ENCODE results near the gene PPARG. TPM values are rescaled to one million over a fixed set of nuclear protein-coding genes. Genes with fewer than 3 reads are reported as not detected.

Gene PPARG
- total and polyA plus RNA-seq, 7 donors: 9.7 to 111 (median 17.8) TPM

DNA sequence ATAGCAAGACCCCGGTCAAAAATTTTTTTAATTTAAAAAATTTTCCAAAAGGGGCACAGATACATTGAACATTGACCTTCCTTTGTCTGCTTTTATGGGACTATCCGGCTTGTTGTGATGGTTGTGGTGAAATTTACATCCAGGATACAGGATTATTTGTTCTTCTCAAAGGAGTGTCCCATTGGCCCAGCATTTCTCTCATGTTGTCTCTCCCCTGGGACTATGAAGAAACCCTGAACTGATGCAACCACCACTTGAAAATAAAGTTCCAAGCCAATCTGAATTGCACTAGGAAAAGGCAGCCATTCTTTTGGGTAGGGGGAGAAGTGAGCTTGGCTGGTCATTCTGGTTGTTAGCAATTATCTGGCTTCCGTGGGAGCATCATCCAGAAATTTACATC lies 58.4 kb downstream of the PPARG start:
- Histone ChIP-seq H3K27me3 (no peaks in the 10 kb centered on the region), H3K4me1 (no peaks in the 10 kb centered on the region), H3K9me3 (no peaks in the 10 kb centered on the region), H3K27ac (no peak overlapping the region), H3K36me3 (no peaks in the 10 kb centered on the region), H3K4me3 (no peak overlapping the region)
- WGBS, 2 donors: 83 to 95% methylated on average over 3 of the region's 3 CpGs
- intact Hi-C loops (cut with DNase I): no loop called here
- TF ChIP-seq, protein P1, sequence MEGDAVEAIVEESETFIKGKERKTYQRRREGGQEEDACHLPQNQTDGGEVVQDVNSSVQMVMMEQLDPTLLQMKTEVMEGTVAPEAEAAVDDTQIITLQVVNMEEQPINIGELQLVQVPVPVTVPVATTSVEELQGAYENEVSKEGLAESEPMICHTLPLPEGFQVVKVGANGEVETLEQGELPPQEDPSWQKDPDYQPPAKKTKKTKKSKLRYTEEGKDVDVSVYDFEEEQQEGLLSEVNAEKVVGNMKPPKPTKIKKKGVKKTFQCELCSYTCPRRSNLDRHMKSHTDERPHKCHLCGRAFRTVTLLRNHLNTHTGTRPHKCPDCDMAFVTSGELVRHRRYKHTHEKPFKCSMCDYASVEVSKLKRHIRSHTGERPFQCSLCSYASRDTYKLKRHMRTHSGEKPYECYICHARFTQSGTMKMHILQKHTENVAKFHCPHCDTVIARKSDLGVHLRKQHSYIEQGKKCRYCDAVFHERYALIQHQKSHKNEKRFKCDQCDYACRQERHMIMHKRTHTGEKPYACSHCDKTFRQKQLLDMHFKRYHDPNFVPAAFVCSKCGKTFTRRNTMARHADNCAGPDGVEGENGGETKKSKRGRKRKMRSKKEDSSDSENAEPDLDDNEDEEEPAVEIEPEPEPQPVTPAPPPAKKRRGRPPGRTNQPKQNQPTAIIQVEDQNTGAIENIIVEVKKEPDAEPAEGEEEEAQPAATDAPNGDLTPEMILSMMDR (IDR thresholded peaks at IDR 0.05): no peak
- TF ChIP-seq POLR2A (IDR thresholded peaks at IDR 0.05) (no peak), POLR2AphosphoS5 (IDR thresholded peaks at IDR 0.05) (no peak), EP300 (IDR thresholded peaks at IDR 0.05) (no peak)
- no peak for DNase-seq

DNA sequence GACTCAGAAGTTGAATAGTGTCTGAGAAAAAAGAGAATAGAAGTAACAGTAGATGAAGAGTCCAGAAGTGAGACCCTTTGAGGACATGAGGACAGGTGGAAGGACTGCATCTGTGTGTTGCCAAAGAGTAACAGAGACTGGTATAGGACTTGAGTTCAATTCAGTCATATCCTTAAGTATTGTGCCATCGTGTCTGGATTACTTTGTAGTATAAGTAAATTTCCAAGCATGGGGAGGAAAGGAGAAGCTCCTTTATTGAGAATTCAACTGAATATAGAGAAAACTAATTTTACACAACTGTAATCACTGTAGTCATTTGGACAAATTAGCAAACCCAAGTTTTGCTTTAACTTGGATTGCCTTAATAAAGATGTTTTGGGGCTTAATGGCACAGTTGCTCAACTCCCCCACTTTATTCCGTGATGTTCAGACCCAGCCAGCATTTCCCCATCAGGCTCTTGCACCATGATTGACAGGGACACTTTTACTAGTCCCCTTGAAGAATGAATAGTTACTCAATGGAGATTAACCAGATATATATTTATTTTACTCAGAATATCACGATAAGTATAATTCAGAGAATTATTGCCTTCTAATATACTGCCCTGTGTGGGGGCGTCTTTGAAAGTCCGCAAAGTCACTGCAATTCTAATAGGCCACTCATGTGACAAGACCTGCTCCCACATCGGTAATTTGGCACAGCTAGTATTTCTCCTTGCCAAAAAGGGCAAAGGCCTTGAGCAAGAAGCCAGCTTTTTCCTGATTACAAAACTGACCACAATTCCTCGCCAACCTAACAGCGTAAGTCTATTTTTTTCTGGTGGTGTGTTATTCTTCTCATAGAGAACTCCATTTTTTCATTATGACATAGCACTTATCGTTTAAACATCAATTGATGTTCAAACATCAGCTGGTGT lies 61.3 kb downstream of the PPARG start:
- Histone ChIP-seq H3K36me3 (no peaks in the 10 kb centered on the region), H3K4me1 (no peaks in the 10 kb centered on the region), H3K27ac (no peak overlapping the region), H3K4me3 (no peak overlapping the region), H3K27me3 (peaks cover 0 to 4% (median 0%) of the 10 kb centered on the region in 3 donors), H3K9me3 (no peaks in the 10 kb centered on the region)
- 24 to 59% methylated on average over 9 of the region's 9 CpGs for WGBS, 2 donors
- TF ChIP-seq POLR2AphosphoS5 (IDR thresholded peaks at IDR 0.05) (peak; percentile 28 to 58 (median 36)), EP300 (IDR thresholded peaks at IDR 0.05) (no peak)
- peak; percentile 74 for DNase-seq
- intact Hi-C loops (cut with DNase I): no loop called here

DNA sequence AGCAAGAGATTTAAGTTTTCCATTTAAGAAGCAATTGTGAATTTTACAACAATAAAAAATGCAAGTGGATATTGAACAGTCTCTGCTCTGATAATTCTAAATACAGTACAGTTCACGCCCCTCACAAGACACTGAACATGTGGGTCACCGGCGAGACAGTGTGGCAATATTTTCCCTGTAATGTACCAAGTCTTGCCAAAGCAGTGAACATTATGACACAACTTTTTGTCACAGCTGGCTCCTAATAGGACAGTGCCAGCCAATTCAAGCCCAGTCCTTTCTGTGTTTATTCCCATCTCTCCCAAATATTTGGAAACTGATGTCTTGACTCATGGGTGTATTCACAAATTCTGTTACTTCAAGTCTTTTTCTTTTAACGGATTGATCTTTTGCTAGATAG lies 62.3 kb downstream of the PPARG start:
- H3K4me1 ChIP-seq: no peaks in the 10 kb centered on the region
- peaks cover 0 to 4% (median 0%) of the 10 kb centered on the region in 3 donors for H3K27me3 ChIP-seq
- TF ChIP-seq POLR2AphosphoS5 (IDR thresholded peaks at IDR 0.05) (peak in 2 of 4 donors; percentile 55 to 62), POLR2A (IDR thresholded peaks at IDR 0.05) (no peak), EP300 (IDR thresholded peaks at IDR 0.05) (no peak)
- TF ChIP-seq, protein P1 (IDR thresholded peaks at IDR 0.05): no peak
- WGBS, 2 donors: 19 to 72% methylated on average over 4 of the region's 4 CpGs
- no peak overlapping the region for H3K4me3 ChIP-seq
- H3K27ac ChIP-seq: peak overlapping the region in 1 of 4 donors; percentile 10
- peak; percentile 66 for DNase-seq
- no peaks in the 10 kb centered on the region for H3K36me3 ChIP-seq
- intact Hi-C loops (cut with DNase I): no loop called here
- H3K9me3 ChIP-seq: no peaks in the 10 kb centered on the region

DNA sequence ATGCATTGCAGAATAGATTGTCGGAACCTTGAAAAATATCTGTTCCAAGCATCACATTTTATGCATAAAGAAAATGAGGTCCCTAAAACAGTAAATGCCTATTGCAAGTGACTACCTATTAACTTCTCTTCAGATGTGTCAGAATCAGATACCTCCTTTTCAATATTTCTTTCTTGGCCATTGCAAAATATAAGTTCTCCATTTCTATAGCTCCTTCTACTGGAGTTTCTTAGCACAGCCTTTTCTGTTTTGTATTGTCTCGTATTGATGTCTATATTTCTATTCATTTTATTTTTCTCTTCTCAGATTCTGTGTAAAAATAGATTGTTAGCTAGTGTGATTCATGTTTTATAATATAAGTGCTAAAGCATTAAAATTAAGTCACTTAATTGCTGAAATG lies 63.4 kb downstream of the PPARG start:
- WGBS, 2 donors: 78 to 85% methylated on average over 2 of the region's 2 CpGs
- DNase-seq: no peak
- no peaks in the 10 kb centered on the region for H3K36me3 ChIP-seq
- no peaks in the 10 kb centered on the region for H3K4me1 ChIP-seq
- H3K4me3 ChIP-seq: no peak overlapping the region
- H3K27me3 ChIP-seq: peaks cover 0 to 4% (median 0%) of the 10 kb centered on the region in 3 donors
- H3K9me3 ChIP-seq: no peaks in the 10 kb centered on the region
- TF ChIP-seq, protein P1 (IDR thresholded peaks at IDR 0.05): no peak
- TF ChIP-seq EP300 (IDR thresholded peaks at IDR 0.05) (no peak), POLR2A (IDR thresholded peaks at IDR 0.05) (no peak), POLR2AphosphoS5 (IDR thresholded peaks at IDR 0.05) (no peak)
- no peak overlapping the region for H3K27ac ChIP-seq
- intact Hi-C loops (cut with DNase I): no loop called here

DNA sequence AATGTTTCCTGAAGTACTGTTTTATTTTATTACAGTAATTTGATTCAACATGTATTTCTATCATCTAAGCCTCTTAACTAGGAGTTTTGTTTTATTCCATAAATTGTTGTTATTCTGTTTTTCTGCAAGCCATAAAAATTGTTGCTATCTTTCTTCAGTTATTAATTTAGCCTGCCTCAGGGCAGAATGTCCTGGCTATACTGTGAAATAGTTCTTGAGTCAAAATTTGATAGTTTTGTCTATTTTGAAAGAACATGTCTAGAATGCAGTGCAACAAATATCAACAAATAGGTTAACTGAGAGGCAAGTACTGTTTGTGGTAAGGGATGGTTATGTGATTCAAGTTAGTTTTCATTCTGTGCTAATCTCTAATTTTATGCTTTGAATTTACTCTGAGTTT lies 63.9 kb downstream of the PPARG start:
- no peaks in the 10 kb centered on the region for H3K4me1 ChIP-seq
- intact Hi-C loops (cut with DNase I): no loop called here
- no peaks in the 10 kb centered on the region for H3K36me3 ChIP-seq
- no peak overlapping the region for H3K27ac ChIP-seq
- no peaks in the 10 kb centered on the region for H3K9me3 ChIP-seq
- TF ChIP-seq POLR2A (IDR thresholded peaks at IDR 0.05) (no peak), EP300 (IDR thresholded peaks at IDR 0.05) (no peak), POLR2AphosphoS5 (IDR thresholded peaks at IDR 0.05) (no peak)
- TF ChIP-seq, protein P1 (IDR thresholded peaks at IDR 0.05): no peak
- H3K27me3 ChIP-seq: peaks cover 0 to 4% (median 0%) of the 10 kb centered on the region in 3 donors
- no peak overlapping the region for H3K4me3 ChIP-seq
- no peak for DNase-seq

Measured in sigmoid colon (tissue), 7 donors.